Glomerular endothelial cell (primary cell): ENCODE measurements around the gene VWA8. TPM values are rescaled to one million over a fixed set of nuclear protein-coding genes. Genes with fewer than 3 reads are reported as not detected.
A peak's percentile ranks its signal among the peaks of the same experiment; 100 is the strongest.
"Not testable (repeated sequence)": the region's sequence is repeated elsewhere in the genome, so short reads cannot be mapped to it uniquely, and the experiment has no call there.

ENCODE experiments used
- DNase-seq: peaks from one replicate; pipeline ENCODE4 v3.0.0-alpha.2; 2011; ENCODE audit warnings: low read depth, low spot score; ENCODE audit errors: extremely low read depth
- total RNA-seq: library from RNA; depleted of rRNA; stranded (reverse); fragments of >200 nt; gene quantifications from 2 replicates; pipeline ENCODE4 v1.2.3, GENCODE V29; 2015

VWA8 gene
- total RNA-seq, 1 donor from 2014 or later: 11.4 TPM

DNA sequence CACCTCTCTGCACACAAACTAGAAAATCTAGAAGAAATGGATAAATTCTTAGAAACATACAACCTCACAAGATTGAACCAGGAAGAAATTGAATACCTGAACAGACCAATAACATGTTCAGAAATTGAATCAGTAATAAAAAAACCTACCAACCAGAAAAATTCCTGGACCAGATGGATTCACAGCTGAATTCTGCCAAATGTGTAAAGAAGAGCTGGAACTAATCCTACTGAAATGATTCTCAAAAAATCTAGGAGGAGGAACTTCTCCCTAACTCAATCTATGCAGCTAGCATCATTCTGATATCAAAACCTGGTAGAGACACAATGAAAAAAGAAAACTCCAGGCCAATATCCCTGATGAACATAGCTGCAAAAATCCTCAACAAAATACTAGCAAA lies 336.9 kb downstream of the VWA8 start:
- DNase-seq: no peak

GRCh38 chr13:41622432-41623429 lies 338.2 kb downstream of the VWA8 start:
- DNase-seq: no peak

- DNase-seq: no peak
Measured at GRCh38 chr13:41621716-41622431, 339.0 kb downstream of the VWA8 start.

- not testable (repeated sequence) for DNase-seq
Measured at GRCh38 chr13:41617633-41618032, 343.3 kb downstream of the VWA8 start.

DNA sequence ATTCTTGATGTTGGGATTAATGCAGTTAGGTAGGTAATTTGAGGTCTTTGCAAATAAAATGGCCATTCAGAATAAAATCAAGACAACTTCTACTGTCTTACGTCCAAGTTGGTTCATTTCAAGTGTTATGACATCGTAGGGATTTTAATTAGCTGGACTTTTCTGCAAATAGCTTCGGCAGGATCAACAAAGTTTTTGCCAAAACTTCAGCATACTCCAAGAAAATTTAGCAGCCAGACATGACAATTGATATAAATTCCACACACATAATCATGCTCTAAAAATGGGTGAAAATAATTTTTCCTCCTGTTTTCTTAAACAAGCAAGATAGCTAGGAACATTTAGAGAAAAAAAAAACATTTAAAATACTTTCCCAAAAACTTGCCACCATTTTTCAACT lies 344.8 kb downstream of the VWA8 start:
- DNase-seq: no peak

GRCh38 chr13:41615528-41615855 lies 345.4 kb downstream of the VWA8 start:
- DNase-seq: no peak

GRCh38 chr13:41614671-41615527 lies 346.0 kb downstream of the VWA8 start:
- DNase-seq: no peak

DNA sequence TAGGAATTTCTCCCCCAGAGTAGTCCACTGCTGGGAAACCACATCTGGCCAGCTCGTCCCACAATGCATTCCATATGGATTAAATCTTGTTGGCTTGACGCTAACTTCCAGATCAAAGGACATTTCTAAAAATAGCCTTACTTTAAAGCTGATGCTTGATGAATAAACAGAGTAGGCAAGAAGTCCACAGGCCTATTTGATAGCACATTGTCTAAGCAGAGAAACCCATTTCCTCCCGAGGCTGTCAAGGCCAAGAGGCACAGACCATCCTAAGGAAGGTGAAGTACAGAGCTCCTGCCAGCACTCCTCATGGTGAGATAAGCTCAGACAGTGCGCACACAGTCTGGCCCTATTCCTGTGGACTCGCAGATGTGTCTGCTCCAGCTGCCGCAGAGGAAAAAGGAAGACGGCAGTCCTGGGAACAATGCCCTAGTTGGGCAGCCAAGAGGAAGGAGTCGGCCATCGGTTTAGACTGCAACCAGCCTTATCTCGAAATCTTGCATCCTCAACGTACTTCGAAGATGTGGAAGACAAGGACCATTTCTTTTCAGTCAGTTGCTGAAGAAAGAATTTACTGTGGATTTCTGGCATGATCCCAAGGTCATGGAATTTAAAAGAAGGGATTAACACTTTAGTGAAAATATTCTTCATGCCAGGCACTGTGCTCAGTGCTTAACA lies 346.8 kb downstream of the VWA8 start:
- peak; percentile 96 for DNase-seq

GRCh38 chr13:41613471-41613870 lies 347.4 kb downstream of the VWA8 start:
- no peak for DNase-seq

DNA sequence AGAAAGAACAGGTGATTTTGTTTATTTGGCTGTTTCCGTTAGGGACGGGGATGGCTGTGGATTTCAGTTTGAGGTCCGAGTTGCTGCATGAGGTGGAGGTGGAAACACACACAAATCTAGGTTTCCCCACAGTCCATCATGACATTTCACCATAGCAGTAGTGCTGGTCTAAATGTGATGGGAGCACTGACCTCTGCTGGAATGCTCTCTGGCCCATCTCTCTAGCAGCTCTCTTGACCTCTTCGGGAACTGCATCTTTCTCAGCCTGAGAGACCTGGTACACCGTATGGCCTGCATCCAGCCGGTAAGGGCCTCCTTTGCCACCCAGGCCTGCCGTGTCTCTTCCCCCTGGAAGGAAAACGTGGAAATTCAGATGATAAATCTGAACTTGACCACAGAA lies 349.5 kb downstream of the VWA8 start:
- no peak for DNase-seq

- DNase-seq: no peak
Measured at GRCh38 chr13:41610404-41610803, 350.5 kb downstream of the VWA8 start.

- DNase-seq: no peak
Measured at GRCh38 chr13:41609828-41610227, 351.1 kb downstream of the VWA8 start.

- no peak for DNase-seq
Measured at GRCh38 chr13:41608839-41609177, 352.1 kb downstream of the VWA8 start.

DNA sequence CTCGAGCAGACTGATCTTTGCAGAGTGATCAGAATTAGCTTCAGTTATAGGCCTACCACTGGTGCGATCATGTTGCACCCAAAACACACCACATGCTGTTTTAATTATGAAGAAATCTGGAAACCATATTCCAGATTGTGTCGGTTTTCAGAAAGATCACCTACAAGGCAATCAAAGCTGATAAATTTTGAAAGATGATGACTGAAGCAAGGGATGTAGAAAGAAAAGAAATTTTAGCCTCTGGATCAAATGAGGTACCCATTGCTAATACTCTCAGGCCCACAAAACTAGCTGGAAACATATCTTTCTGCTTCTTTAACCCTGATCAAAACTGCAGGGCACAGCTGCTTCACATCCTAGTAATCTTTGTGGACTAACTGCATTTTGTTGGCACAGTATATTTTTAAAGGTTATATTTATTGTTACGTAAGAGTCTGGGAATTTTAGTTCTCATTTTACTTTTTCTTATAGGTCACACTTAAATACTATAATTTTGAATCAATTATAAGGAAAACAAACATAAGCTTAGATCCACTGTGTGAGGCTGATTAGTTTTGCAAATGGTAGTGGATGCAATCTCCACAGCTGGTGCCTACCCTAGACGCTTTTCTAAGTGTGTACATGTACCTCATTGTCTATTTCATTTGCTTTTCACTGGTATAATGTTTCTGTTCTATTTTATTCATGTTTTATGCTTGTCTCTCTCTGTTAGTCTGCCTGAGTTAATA lies 352.6 kb downstream of the VWA8 start:
- DNase-seq: no peak

DNA sequence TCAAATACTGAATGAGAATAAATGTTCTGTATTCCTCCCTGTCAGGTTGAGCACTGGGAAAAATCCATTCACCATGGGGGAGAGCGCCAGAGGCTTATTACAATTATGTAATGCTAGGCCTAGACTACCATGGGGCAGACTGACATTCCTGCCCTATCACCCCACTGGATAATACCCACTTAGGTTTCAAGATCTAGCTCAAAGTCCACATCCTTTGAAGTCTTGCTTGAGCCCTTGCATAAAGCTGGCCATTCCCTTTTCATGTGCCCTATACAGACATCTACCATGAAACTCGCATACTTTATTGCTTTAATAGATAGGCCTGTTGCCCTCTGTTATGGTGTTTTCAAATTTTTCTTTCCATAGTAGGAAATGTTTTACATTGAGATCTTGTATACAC lies 354.3 kb downstream of the VWA8 start:
- no peak for DNase-seq

- DNase-seq: no peak
Measured at GRCh38 chr13:41605319-41606285, 355.3 kb downstream of the VWA8 start.

DNA sequence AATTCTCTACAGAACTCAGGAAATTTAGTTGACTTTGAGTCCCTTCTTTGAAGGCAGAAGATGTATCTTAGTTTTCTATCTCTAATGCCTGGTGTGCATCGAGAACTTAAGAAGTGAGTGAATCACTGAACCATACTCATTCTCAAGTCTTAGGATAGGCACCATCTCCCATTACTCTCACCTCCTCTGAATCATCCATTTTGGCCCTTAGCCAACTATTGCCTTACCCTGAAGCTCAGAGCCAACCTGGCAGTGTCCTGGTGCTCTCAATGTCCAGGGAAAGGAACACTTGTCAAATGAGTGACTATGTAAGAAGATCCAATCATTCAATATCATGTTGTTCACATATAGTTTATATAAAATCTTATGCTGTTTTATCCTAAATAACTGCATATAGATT lies 357.0 kb downstream of the VWA8 start:
- no peak for DNase-seq

- DNase-seq: no peak
Measured at GRCh38 chr13:41601718-41602445, 359.0 kb downstream of the VWA8 start.
